HepG2 (cell line): Measurements from ENCODE around the gene EIF4G2. TPM values are rescaled to one million over a fixed set of nuclear protein-coding genes. Genes with fewer than 3 reads are reported as not detected.

Source experiments
- BRCA1 ChIP-seq: sonication (generic); formaldehyde crosslinking; IDR thresholded peaks from 2 replicates; pipeline ENCODE4 v1.4.0; 2020; ENCODE audit warnings: missing genetic modification reagents
- ELF3 ChIP-seq: IDR thresholded peaks from 2 replicates; pipeline ENCODE4 v1.6.1; 2016; ENCODE audit warnings: missing genetic modification reagents, missing compliant biosample characterization
- FOXK2 ChIP-seq: fragments of 450-650 bp; IDR thresholded peaks from 2 replicates; pipeline ENCODE4 v1.6.1; 2016
- GTF2F1 ChIP-seq: fragments of 150-350 bp; IDR thresholded peaks from 2 replicates; pipeline ENCODE4 v1.6.1; 2014; ENCODE audit warnings: low read length
- HDAC6 ChIP-seq: fragments of 200-600 bp; sonication (generic); IDR thresholded peaks from 2 replicates; pipeline ENCODE4 v1.7.0; 2017; ENCODE audit warnings: mild to moderate bottlenecking, antibody characterized with exemption, low read length, low read depth
- HOXA3 ChIP-seq: sonication (generic); formaldehyde crosslinking; IDR thresholded peaks from 2 replicates; pipeline ENCODE4 v1.5.0; 2020; ENCODE audit warnings: missing genetic modification reagents
- HOXA5 ChIP-seq: sonication (generic); formaldehyde crosslinking; IDR thresholded peaks from 2 replicates; pipeline ENCODE4 v1.4.0; 2020; ENCODE audit warnings: missing genetic modification reagents
- IKZF1 ChIP-seq: fragments of 450-650 bp; IDR thresholded peaks from 2 replicates; pipeline ENCODE4 v1.7.1; 2016
- KDM5B ChIP-seq: sonication (generic); formaldehyde crosslinking; IDR thresholded peaks from 2 replicates; pipeline ENCODE4 v1.4.0; 2020; ENCODE audit warnings: missing genetic modification reagents, mild to moderate bottlenecking, borderline replicate concordance
- MAFG ChIP-seq: sonication (generic); formaldehyde crosslinking; IDR thresholded peaks from 2 replicates; pipeline ENCODE4 v1.5.1; 2020; ENCODE audit warnings: mild to moderate bottlenecking, missing genetic modification reagents
- RBAK ChIP-seq: sonication (generic); formaldehyde crosslinking; IDR thresholded peaks from 2 replicates; pipeline ENCODE4 v1.5.1; 2020; ENCODE audit warnings: mild to moderate bottlenecking, missing genetic modification reagents
- RBFOX2 ChIP-seq: fragments of 200-400 bp; formaldehyde crosslinking; IDR thresholded peaks from 2 replicates; pipeline ENCODE4 v1.6.1; 2017; ENCODE audit warnings: low read depth, mild to moderate bottlenecking, low read length
- SMARCE1 ChIP-seq: fragments of 450-650 bp; IDR thresholded peaks from 2 replicates; pipeline ENCODE4 v1.6.1; 2017; ENCODE audit warnings: borderline replicate concordance
- SNAPC5 ChIP-seq: sonication (generic); formaldehyde crosslinking; IDR thresholded peaks from 2 replicates; pipeline ENCODE4 v1.8.1; 2023; ENCODE audit warnings: mild to moderate bottlenecking, missing genetic modification reagents, borderline replicate concordance
- TP53 ChIP-seq: sonication (generic); formaldehyde crosslinking; conservative IDR thresholded peaks from 2 replicates; pipeline ENCODE4 v1.4.0; 2020; ENCODE audit warnings: missing genetic modification reagents
- ZBTB14 ChIP-seq: sonication (generic); formaldehyde crosslinking; IDR thresholded peaks from 2 replicates; pipeline ENCODE4 v1.4.0; 2020; ENCODE audit warnings: missing genetic modification reagents
- ZBTB40 ChIP-seq, 2 experiments: fragments of 450-650 bp in 1 of 2; sonication (generic) in 1 of 2; formaldehyde crosslinking in 1 of 2; IDR thresholded peaks; 2 replicates each; pipeline versions ENCODE4 v1.6.1 to v1.8.0; 2016 to 2022; ENCODE audit warnings: antibody characterized with exemption in 1 of 2, mild to moderate bottlenecking in 1 of 2, missing genetic modification reagents in 1 of 2
- ZC3H4 ChIP-seq: sonication (generic); formaldehyde crosslinking; IDR thresholded peaks from 2 replicates; pipeline ENCODE4 v1.4.0; 2020; ENCODE audit warnings: missing genetic modification reagents, borderline replicate concordance
- ZEB1 ChIP-seq: IDR thresholded peaks from 2 replicates; pipeline ENCODE4 v1.6.1; 2012; ENCODE audit warnings: mild to moderate bottlenecking, low read depth, inconsistent platforms; ENCODE audit not compliant: insufficient replicate concordance
- ZFP36L1 ChIP-seq: sonication (generic); formaldehyde crosslinking; IDR thresholded peaks from 2 replicates; pipeline ENCODE4 v1.8.0; 2022; ENCODE audit warnings: mild to moderate bottlenecking, missing genetic modification reagents, moderate library complexity
- ZKSCAN5 ChIP-seq: sonication (generic); formaldehyde crosslinking; IDR thresholded peaks from 2 replicates; pipeline ENCODE4 v1.5.1; 2020; ENCODE audit warnings: mild to moderate bottlenecking, missing genetic modification reagents
- polyA plus RNA-seq, 8 experiments: library from polyadenylated mRNA; depleted of rRNA in 3 of 8; stranded (reverse) in 7 of 8; unstranded in 1 of 8; fragments of >200 nt; fragmentation: Illumina TruSeq in 4 of 8; extraction: Trizol in 4 of 8; gene quantifications; 2 replicates each; pipeline versions ENCODE4 v1.2.1 to v1.2.3, GENCODE V29; 2011 to 2016; ENCODE audit warnings: low read depth in 4 of 8, missing spikeins in 1 of 8, mixed read lengths in 1 of 8; ENCODE audit not compliant: insufficient read depth in 1 of 8
- total RNA-seq, 5 experiments: library from RNA; depleted of rRNA; stranded (reverse); fragments of >200 nt; fragmentation: Illumina TruSeq; extraction: Trizol; gene quantifications; 2 replicates each; pipeline ENCODE4 v1.2.3, GENCODE V29; 2016; ENCODE audit warnings: low read depth in 1 of 5

EIF4G2 gene
- total and polyA plus RNA-seq, 2 of the 13 experiments (the other 11 are each of a cell fraction or from before 2014, with no cell fraction given), result 362 to 546 TPM

GRCh38 chr11:10792385-10793068 lies 16.2 kb downstream of the EIF4G2 start (continued):
- TF ChIP-seq FOXK2 (no peak), ZKSCAN5 (no peak), MAFG (CRISPR knock-in tag) (no peak), ZEB1 (no peak), RBAK (no peak), HOXA5 (no peak), ZBTB40 (IDR thresholded peaks at IDR 0.05) (no peak), ZBTB40 (CRISPR knock-in tag; IDR thresholded peaks at IDR 0.05) (no peak), BRCA1 (CRISPR knock-in tag) (no peak), ZC3H4 (CRISPR knock-in tag) (no peak), RBFOX2 (no peak), HOXA3 (CRISPR knock-in tag) (peak; percentile 49; the same call in 1 of the 2 replicates), IKZF1 (no peak), GTF2F1 (no peak), SMARCE1 (no peak), TP53 (no peak), SNAPC5 (CRISPR knock-in tag) (no peak), ZBTB14 (CRISPR knock-in tag) (no peak), KDM5B (CRISPR knock-in tag) (0 out of 2 replicates have a peak, but pooled peaks have one; percentile 1), ZFP36L1 (no peak), ELF3 (CRISPR knock-in tag) (0 out of 2 replicates have a peak, but pooled peaks have one; percentile 12), HDAC6 (no peak)
